SU-DHL-6 (cell line): Measurements from ENCODE around the gene FAM110D.
A peak's percentile ranks its signal among the peaks of the same experiment; 100 is the strongest.

ENCODE experiments used
- H2AFZ ChIP-seq: fragments of 200-600 bp; sonication (generic); 2 replicates; pipeline ENCODE4 v1.6.1; 2014; ENCODE audit warnings: low read depth, mild to moderate bottlenecking, moderate library complexity, mixed read lengths, antibody characterized with exemption, low read length; ENCODE audit not compliant: severe bottlenecking
- H3F3A ChIP-seq: fragments of 200-600 bp; shearing (Covaris generic); 2 replicates; pipeline ENCODE4 v1.6.0; 2016; ENCODE audit warnings: antibody characterized with exemption, mild to moderate bottlenecking; ENCODE audit not compliant: insufficient read depth
- H3K27ac ChIP-seq: fragments of 200-600 bp; sonication (generic); 2 replicates; pipeline ENCODE4 v1.5.1; 2016; ENCODE audit warnings: low read depth, mild to moderate bottlenecking, low read length, moderate library complexity, mixed read lengths
- H3K27me3 ChIP-seq: fragments of 200-600 bp; sonication (generic), shearing (Covaris generic); 2 replicates; pipeline ENCODE4 v1.6.0; 2014; ENCODE audit warnings: mild to moderate bottlenecking, low read length
- H3K36me3 ChIP-seq: fragments of 200-600 bp; sonication (generic); 2 replicates; pipeline ENCODE4 v1.6.1; 2014; ENCODE audit warnings: mild to moderate bottlenecking, low read length, mixed read lengths
- H3K4me2 ChIP-seq: fragments of 300-600, 200-600 bp; shearing (Covaris generic), sonication (generic); 2 replicates; pipeline ENCODE4 v1.6.0; 2014; ENCODE audit warnings: low read length, low read depth, mild to moderate bottlenecking; ENCODE audit not compliant: poor library complexity, severe bottlenecking
- H3K4me3 ChIP-seq: fragments of 200-600 bp; sonication (generic); 2 replicates; pipeline ENCODE4 v1.5.1; 2014; ENCODE audit warnings: antibody characterized with exemption, low read length, mild to moderate bottlenecking, mixed read lengths; ENCODE audit not compliant: insufficient read depth, poor library complexity, severe bottlenecking
- H3K79me2 ChIP-seq: fragments of 200-600 bp; sonication (generic); 2 replicates; pipeline ENCODE4 v1.6.1; 2014; ENCODE audit warnings: mild to moderate bottlenecking, low read length, moderate library complexity; ENCODE audit not compliant: insufficient read depth
- H3K9ac ChIP-seq: fragments of 200-600 bp; sonication (generic); 2 replicates; pipeline ENCODE4 v1.7.0; 2014; ENCODE audit warnings: mild to moderate bottlenecking, low read length
- H3K9me2 ChIP-seq: fragments of 200-600 bp; sonication (generic); replicated peaks from 2 replicates; pipeline ENCODE4 v1.6.1; 2014; ENCODE audit warnings: low read length; ENCODE audit not compliant: insufficient read depth
- H3K9me3 ChIP-seq: fragments of 200-600 bp; sonication (generic); 2 replicates; pipeline ENCODE4 v1.6.1; 2014; ENCODE audit warnings: low read length, mixed read lengths; ENCODE audit not compliant: insufficient read depth
- H4K20me1 ChIP-seq: fragments of 200-600 bp; sonication (generic); 2 replicates; pipeline ENCODE4 v1.6.1; 2014; ENCODE audit warnings: low read depth, mild to moderate bottlenecking, antibody characterized with exemption, low read length, moderate library complexity, mixed read lengths
- EZH2phosphoT487 ChIP-seq: fragments of 200-600 bp; sonication (generic), shearing (Covaris generic); conservative IDR thresholded peaks from 2 replicates; pipeline ENCODE4 v1.6.1; 2018; ENCODE audit warnings: mild to moderate bottlenecking, antibody characterized with exemption, low read length, moderate library complexity, mixed read lengths
- TF ChIP-seq, protein P1 (sequence below): fragments of 200-600 bp; sonication (generic); IDR thresholded peaks from one replicate; pipeline ENCODE4 v1.5.1; 2017; ENCODE audit warnings: antibody characterized with exemption, mild to moderate bottlenecking, low read length, moderate library complexity; ENCODE audit not compliant: insufficient read depth, poor library complexity, severe bottlenecking

Gene FAM110D

DNA sequence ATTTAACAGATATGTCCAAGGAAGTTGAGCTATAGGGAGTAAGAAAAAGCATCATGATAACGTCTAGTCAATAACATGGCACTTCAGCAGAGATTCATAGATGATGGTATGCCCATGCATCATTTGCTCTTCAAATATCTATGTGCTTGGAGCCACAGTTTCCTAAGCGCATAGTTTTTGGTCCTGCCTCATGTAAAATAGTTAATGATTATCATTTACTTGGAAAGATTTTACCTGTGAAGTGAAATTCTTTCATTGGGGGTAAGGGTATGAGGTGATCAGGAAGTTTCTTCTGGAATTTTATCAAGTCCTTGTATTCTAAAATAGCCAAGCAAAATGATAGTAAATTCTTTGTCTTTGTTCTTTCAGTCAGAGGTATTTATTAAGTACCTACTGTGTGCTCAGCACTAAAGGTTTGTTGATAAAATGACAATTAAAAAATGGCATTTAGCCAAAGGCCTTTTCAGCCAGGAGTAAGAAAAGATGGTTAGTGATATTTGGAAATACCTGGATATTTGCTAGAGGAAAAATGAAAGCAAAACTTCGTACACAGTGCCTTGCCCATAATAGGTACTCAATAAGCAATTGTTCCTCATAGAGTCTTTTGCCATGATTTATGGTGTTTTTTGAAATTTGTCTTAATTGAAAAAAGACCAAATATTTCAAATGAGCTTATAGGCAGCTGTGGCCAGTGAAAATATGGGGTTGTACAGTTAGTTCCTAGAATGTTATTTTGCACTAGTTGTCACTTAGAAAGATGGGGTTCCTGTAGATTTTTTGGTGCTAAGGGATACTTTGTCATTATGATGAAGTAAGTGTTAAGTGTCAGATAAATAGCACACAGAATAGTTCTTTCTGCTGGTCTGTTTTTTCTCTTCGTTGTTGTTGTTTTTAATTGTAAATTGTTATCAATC, 34.2 kb upstream of the FAM110D start:
- no peak for TF ChIP-seq EZH2phosphoT487
- TF ChIP-seq, protein P1, sequence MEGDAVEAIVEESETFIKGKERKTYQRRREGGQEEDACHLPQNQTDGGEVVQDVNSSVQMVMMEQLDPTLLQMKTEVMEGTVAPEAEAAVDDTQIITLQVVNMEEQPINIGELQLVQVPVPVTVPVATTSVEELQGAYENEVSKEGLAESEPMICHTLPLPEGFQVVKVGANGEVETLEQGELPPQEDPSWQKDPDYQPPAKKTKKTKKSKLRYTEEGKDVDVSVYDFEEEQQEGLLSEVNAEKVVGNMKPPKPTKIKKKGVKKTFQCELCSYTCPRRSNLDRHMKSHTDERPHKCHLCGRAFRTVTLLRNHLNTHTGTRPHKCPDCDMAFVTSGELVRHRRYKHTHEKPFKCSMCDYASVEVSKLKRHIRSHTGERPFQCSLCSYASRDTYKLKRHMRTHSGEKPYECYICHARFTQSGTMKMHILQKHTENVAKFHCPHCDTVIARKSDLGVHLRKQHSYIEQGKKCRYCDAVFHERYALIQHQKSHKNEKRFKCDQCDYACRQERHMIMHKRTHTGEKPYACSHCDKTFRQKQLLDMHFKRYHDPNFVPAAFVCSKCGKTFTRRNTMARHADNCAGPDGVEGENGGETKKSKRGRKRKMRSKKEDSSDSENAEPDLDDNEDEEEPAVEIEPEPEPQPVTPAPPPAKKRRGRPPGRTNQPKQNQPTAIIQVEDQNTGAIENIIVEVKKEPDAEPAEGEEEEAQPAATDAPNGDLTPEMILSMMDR, result no peak
- no peak overlapping the region for H2AFZ ChIP-seq
- no peaks in the 10 kb centered on the region for H3K27me3 ChIP-seq
- H3K9ac ChIP-seq, result no peak overlapping the region
- peak overlapping the region; percentile 76; the same call in 1 of the 2 replicates for H3K27ac ChIP-seq
- H3K9me2 ChIP-seq, result no peaks in the 10 kb centered on the region
- H3K4me2 ChIP-seq, result no peak overlapping the region
- H4K20me1 ChIP-seq, result no peaks in the 10 kb centered on the region
- H3K36me3 ChIP-seq, result peaks cover 28% of the 10 kb centered on the region
- H3K79me2 ChIP-seq, result no peaks in the 10 kb centered on the region
- H3K9me3 ChIP-seq, result no peaks in the 10 kb centered on the region
- no peak overlapping the region for H3K4me3 ChIP-seq
- peaks cover 14% of the 10 kb centered on the region for H3F3A ChIP-seq

DNA sequence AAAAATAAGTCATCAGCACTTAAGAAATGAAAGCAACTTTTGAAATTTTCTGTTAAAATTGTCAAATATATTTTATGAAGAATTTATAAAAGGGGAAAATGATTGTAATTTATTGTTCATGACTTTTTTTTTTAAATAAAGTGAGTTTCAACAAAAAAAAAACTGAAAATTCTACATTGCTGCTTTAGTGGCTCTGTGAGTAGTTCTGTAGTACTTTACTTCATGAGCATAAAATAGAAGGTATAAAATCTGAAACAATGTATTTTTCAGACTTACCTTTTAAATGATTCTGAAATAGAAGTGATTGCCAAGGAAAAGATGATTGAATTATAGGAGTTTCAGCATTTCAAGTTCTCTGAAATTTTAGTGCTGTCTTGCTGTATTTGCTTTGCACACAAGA, 33.5 kb upstream of the FAM110D start:
- Histone ChIP-seq H3K9ac (no peak overlapping the region), H3K27ac (peak overlapping the region; percentile 76), H3K4me2 (peak overlapping the region; percentile 60), H3K27me3 (no peaks in the 10 kb centered on the region), H3K9me2 (no peaks in the 10 kb centered on the region), H2AFZ (no peak overlapping the region), H3K4me3 (no peak overlapping the region), H4K20me1 (no peaks in the 10 kb centered on the region), H3F3A (peaks cover 14% of the 10 kb centered on the region), H3K79me2 (no peaks in the 10 kb centered on the region), H3K36me3 (peaks cover 24% of the 10 kb centered on the region), H3K9me3 (no peaks in the 10 kb centered on the region)
- no peak for TF ChIP-seq EZH2phosphoT487
- TF ChIP-seq, protein P1, result no peak

DNA sequence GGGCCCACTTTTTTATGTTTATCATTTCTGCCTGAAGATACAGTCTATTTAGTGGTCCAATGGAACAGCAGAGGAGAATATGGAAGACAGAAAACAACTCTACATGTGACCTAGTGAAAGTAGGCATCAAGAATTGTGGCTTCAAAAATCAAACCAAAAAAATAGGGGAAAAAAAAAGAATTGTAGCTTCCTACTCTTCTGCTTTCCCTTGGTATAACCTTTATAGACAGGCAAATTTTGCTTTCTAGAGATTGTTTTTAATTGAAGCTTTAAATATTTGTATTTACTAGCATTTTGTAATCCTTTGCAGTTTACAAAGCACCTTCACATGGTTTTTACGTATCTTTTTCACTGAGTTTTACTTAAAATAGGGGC, 32.9 kb upstream of the FAM110D start:
- H3K27ac ChIP-seq, result peak overlapping the region; percentile 76
- H3K4me3 ChIP-seq, result no peak overlapping the region
- H3F3A ChIP-seq, result peaks cover 14% of the 10 kb centered on the region
- H3K9me3 ChIP-seq, result no peaks in the 10 kb centered on the region
- H3K79me2 ChIP-seq, result no peaks in the 10 kb centered on the region
- no peak overlapping the region for H2AFZ ChIP-seq
- H3K9ac ChIP-seq, result peak overlapping the region; percentile 13
- H3K9me2 ChIP-seq, result no peaks in the 10 kb centered on the region
- peaks cover 24% of the 10 kb centered on the region for H3K36me3 ChIP-seq
- no peaks in the 10 kb centered on the region for H4K20me1 ChIP-seq
- TF ChIP-seq, protein P1, result no peak
- no peak for TF ChIP-seq EZH2phosphoT487
- no peaks in the 10 kb centered on the region for H3K27me3 ChIP-seq
- H3K4me2 ChIP-seq, result peak overlapping the region; percentile 60
